Activated CD4-positive, alpha-beta T cell treated with anti-CD3 and anti-CD28 coated beads, Interleukin-2, amount 10 ng/mL, durations not matched to agents 24 days and 14 days (primary cell): ENCODE measurements around the gene C1QTNF6. TPM values are rescaled to one million over a fixed set of nuclear protein-coding genes. Genes with fewer than 3 reads are reported as not detected.

Experiments used
- DNase-seq: peaks from one replicate; pipeline ENCODE4 v3.0.0; 2022
- H3K27ac Mint-ChIP-seq: one replicate; pipeline ENCODE4 v1.8.0; 2022; ENCODE audit warnings: mild to moderate bottlenecking, mixed read lengths
- H3K27me3 Mint-ChIP-seq: one replicate; pipeline ENCODE4 v1.8.0; 2022; ENCODE audit warnings: mixed read lengths
- H3K36me3 Mint-ChIP-seq: one replicate; pipeline ENCODE4 v1.8.0; 2022; ENCODE audit warnings: low read depth, mild to moderate bottlenecking, mixed read lengths
- H3K4me1 Mint-ChIP-seq: one replicate; pipeline ENCODE4 v1.8.0; 2021; ENCODE audit warnings: mixed read lengths
- H3K4me3 Mint-ChIP-seq: one replicate; pipeline ENCODE4 v1.8.0; 2022; ENCODE audit warnings: mild to moderate bottlenecking, moderate library complexity, mixed read lengths
- H3K9me3 Mint-ChIP-seq: one replicate; pipeline ENCODE4 v1.8.0; 2021; ENCODE audit warnings: mixed read lengths
- intact Hi-C: fragments of 100-400 bp; cut with micrococcal nuclease; formaldehyde crosslinking; loops from one replicate; pipeline ENCODE4 v1.15.1; 2023
- total RNA-seq: library from RNA; stranded (reverse); gene quantifications from 2 replicates; pipeline ENCODE4 v1.2.3, GENCODE V29; 2022

Gene C1QTNF6
- total RNA-seq, 1 donor from 2014 or later: 6.0 TPM

DNA sequence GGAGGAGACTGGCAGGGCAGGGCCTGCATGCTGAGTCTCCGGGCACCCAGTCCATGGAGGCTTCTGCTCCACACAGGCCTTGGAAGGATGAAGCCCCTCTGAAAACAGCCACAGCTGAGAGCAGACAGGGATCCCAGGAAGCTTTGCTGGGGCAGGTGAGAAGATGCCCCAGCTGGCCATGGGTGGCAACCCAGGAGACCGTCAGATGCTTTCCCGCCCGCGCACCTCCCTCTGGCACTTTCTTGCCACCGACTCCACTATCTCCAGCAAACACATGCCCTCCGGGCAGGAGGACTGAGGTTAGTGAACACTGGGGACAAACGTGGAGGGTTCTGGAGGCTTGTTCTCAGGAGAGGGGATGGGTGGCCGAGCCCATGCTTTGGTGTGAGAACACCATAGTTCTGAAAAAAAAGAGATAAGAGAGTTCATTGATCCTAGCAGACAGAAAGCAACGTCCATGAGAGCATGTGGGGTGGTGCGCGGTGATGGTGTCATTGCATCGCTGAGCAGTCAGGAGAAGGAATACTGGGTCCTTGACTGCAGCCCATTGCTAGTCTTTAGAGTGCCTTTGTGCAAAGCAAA, 2.3 kb downstream of the C1QTNF6 start:
- Mint-ChIP-seq H3K36me3 (peaks cover 11% of the 10 kb centered on the region), H3K4me3 (peak overlapping the region; percentile 82), H3K27me3 (no peaks in the 10 kb centered on the region), H3K27ac (no peak overlapping the region), H3K4me1 (peaks cover 35% of the 10 kb centered on the region), H3K9me3 (no peaks in the 10 kb centered on the region)
- intact Hi-C loops: no loop called here
- DNase-seq: no peak

DNA sequence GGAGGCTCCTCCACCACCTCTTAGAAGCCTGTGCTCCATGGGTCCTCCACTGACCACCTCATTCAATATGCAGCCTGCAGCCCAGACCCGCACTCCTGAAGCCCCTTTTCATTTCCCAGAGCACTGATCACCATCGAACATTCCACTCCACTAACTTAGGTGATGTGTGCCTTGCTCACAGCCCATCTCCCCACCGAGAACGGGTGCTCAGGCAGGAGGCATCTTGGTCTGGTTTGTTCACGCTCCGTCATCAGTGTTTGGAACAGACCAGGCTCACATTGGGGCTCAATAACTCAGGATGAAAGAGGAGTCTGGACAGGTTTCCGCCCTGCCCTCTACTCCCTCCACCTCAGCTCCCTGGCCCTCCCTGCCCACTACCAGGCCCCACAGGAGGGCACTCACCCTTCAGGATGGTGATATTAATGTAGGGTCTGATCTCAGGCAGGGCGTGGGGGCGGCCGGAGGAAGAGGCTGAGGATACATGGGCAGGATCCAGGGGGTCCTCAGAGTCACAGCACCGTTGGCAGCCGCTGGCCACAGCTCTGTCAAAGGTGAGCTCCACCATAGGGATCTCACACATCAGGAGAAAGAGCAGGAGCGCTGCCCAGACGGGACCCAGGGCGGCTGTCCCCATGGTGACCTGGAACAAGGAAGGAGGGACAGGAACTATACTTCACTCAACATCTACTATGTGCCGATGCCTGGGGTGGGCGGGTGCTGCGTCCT, 3.1 kb downstream of the C1QTNF6 start:
- Mint-ChIP-seq H3K27ac (no peak overlapping the region), H3K4me1 (peaks cover 35% of the 10 kb centered on the region)
- no peak for DNase-seq

DNA sequence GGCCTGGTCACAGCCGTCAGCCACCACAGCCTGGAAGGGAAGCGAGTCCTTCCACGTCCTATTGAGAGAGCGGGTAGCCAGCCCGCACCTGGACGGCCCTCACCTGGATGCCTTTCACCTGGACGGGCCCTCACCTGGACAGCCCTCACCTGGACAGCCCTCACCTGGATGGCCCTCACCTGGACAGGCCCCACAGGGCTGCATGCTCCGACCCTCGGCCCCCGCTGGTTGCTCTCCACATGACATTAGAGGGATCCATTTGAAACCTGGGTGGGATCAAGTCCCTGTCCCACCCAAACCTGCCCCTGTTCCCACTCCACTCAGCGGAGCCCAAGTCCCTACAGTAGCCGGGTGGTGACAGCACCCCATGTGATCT, 3.7 kb downstream of the C1QTNF6 start:
- H3K36me3 Mint-ChIP-seq: peaks cover 1% of the 10 kb centered on the region
- no peaks in the 10 kb centered on the region for H3K27me3 Mint-ChIP-seq
- no peak overlapping the region for H3K4me3 Mint-ChIP-seq
- intact Hi-C loops: no loop called here
- no peak for DNase-seq
- H3K27ac Mint-ChIP-seq: no peak overlapping the region
- peaks cover 33% of the 10 kb centered on the region for H3K4me1 Mint-ChIP-seq
- no peaks in the 10 kb centered on the region for H3K9me3 Mint-ChIP-seq

More for the DNA sequence above, 3.1 kb downstream of the C1QTNF6 start:
- intact Hi-C loops: no loop called here
- peaks cover 7% of the 10 kb centered on the region for H3K36me3 Mint-ChIP-seq
- no peaks in the 10 kb centered on the region for H3K27me3 Mint-ChIP-seq
- no peak overlapping the region for H3K4me3 Mint-ChIP-seq
- no peaks in the 10 kb centered on the region for H3K9me3 Mint-ChIP-seq

DNA sequence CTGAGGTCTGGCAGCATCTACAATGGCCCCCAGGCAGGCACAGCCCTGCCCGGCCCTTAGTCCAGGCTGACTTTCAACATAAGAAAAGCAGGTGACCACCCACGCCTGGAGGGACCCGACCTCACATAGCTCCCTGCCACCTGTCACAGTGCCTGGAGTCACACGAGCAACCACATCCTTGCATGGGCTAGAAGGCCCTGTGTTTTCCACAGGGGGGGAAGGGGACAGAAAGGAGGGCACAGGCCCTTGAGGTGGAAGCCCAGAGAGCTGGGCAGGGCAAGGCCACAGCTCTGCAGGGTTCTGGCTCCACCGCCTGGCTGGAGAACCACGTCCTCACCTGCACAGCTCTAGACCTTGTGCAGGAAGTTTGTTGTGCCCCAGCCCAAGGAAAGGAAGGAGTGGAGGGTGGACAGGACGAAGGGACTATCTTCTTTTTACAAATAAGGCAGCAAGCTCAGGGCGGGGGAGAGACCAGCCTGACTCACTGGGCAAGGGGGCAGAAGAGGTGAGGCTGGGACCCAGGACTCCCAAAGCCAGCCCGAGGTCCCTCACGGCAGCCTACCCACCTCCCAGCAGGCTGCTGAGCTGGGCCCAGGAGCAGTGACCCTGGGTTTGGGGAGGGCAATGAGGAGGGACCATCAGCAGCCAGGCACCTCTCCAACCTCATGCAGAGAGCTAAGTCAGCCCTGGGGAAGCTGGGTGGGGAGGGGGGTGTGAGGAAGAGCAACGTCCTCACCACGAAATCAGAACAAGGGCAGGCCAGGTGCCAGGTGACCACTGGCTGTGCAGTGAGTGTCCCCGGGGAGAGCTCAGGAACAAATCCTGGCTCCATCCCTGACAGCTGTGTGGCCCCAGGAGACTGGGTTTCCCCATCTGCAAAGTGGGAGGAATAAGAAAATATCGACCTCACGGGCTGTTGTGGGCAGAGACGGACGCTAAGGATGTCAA, 4.3 kb downstream of the C1QTNF6 start:
- Mint-ChIP-seq H3K27ac (no peak overlapping the region), H3K4me1 (peaks cover 29% of the 10 kb centered on the region), H3K9me3 (no peaks in the 10 kb centered on the region), H3K36me3 (no peaks in the 10 kb centered on the region), H3K27me3 (no peaks in the 10 kb centered on the region), H3K4me3 (no peak overlapping the region)
- DNase-seq: no peak
- intact Hi-C loops: no loop called here

DNA sequence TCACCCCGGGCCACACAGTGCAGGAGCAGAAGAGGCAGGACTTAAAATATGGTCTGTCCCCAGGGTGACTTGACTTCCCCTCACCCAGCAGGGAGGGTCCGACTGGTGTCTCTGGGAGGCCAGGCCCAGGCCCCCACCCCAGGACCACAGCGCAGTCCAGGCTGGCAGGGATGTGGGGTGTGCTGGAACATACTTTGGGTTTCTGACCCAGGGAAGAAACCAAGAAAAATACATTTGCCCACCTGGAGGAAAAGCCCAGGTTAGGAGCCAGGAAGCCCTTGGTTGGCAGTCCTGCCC, 5.2 kb downstream of the C1QTNF6 start:
- Mint-ChIP-seq H3K36me3 (no peaks in the 10 kb centered on the region), H3K9me3 (no peaks in the 10 kb centered on the region), H3K4me3 (no peak overlapping the region), H3K27ac (no peak overlapping the region), H3K27me3 (no peaks in the 10 kb centered on the region), H3K4me1 (peaks cover 25% of the 10 kb centered on the region)
- DNase-seq: no peak
- intact Hi-C loops: no loop called here

DNA sequence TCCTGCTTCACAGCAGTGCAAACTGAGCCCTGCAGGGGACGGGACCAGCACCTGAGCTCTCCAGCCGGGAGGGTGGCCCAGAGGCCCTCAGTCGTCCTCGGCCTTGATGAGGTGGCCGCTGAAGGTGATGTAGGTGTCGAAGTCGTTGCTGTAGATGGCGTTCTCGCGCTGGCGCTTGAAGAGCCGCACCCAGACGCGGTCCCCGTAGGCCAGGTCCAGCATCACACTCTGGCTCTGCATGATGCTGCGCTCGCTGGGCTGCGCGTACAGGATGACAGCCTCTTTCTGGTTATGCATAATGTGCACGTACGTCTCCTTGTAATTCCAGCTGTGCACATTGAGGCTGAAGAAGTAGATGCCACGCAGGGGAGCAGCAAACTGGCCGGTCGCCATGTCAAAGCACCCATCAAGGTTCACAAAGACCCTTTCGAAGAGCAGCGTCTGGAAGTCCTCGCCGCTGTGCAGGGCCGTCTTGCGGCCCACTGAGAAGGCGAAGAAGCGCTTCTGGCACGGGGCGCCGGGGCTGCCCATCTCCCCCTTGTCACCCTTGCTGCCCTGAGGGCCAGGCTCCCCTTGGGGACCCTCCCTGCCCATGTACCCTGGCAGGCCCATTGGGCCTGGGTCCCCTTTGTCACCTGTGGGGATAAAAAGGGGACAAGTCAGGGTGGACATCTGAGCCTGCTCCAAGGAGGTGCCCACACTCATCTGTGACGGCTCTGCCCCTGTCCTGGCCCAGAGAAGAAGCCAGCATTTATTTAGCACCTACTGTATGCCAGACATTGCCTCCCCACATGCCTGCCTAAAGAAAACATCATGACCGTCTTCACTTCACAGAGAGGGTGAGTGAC, 5.7 kb downstream of the C1QTNF6 start:
- H3K4me1 Mint-ChIP-seq: peaks cover 22% of the 10 kb centered on the region
- no peaks in the 10 kb centered on the region for H3K9me3 Mint-ChIP-seq
- DNase-seq: no peak
- H3K27me3 Mint-ChIP-seq: peaks cover 2% of the 10 kb centered on the region
- H3K36me3 Mint-ChIP-seq: no peaks in the 10 kb centered on the region
- peak overlapping the region; percentile 29 for H3K27ac Mint-ChIP-seq
- H3K4me3 Mint-ChIP-seq: no peak overlapping the region
- intact Hi-C loops: no loop called here

DNA sequence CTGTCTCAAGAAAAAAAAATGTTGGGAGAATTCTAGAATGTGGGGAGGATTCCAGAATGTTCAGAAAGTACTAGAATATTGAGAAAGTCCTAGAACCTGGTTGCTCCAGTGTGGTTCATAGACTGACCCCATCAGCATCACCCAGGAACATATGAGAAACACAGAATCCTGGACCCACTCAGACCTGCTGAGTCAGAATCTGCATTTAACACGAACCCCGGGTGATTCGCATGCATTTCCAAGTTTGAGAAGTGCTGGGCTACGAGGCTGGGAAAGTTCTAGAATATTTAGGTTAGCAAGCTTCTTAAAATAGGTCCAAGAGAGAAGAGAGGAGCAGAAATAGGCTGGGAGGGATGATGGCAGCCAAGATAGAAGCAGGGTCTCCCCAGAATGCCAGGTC, 6.4 kb downstream of the C1QTNF6 start:
- no peaks in the 10 kb centered on the region for H3K36me3 Mint-ChIP-seq
- H3K4me1 Mint-ChIP-seq: peaks cover 21% of the 10 kb centered on the region
- H3K27me3 Mint-ChIP-seq: peaks cover 3% of the 10 kb centered on the region
- no peak for DNase-seq
- H3K9me3 Mint-ChIP-seq: no peaks in the 10 kb centered on the region
- intact Hi-C loops: no loop called here
- H3K27ac Mint-ChIP-seq: no peak overlapping the region
- no peak overlapping the region for H3K4me3 Mint-ChIP-seq

DNA sequence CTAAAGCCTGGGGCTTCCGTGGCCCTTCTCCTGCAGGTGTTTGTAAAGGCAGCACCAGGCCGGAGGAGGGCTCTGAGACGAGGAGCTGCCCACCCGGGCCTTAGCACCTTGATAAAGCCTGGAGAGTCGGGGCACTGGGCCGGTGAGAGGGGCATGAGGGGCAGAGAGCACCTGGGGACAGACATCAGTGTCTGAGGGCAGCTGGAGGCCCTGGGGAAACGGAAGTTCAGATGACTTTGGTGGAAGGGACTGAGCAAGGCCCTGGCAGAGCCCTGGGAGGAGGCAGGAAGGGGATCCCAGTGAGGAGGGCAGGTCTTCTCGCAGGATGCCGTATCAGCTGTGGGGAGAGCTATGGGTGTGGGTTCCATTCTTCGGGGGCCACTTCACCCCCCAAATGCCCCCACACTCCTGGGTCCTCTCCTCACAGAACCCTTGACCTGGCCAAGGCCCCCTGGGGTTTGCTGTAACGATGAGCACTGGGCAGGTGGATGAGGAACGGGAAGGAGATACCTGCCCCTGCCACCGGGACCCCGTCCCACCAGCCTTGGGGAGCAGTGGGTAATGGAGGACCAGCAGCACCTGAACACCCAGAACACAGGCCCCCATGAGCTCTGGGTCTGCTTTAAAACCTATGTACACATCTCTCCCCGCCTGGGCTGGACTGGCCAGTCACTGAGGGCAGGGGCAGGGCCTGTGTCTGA, 7.4 kb downstream of the C1QTNF6 start:
- Mint-ChIP-seq H3K9me3 (no peaks in the 10 kb centered on the region), H3K4me3 (no peak overlapping the region), H3K27ac (no peak overlapping the region), H3K4me1 (peaks cover 17% of the 10 kb centered on the region), H3K27me3 (peaks cover 9% of the 10 kb centered on the region), H3K36me3 (no peaks in the 10 kb centered on the region)
- intact Hi-C loops: no loop called here
- no peak for DNase-seq

DNA sequence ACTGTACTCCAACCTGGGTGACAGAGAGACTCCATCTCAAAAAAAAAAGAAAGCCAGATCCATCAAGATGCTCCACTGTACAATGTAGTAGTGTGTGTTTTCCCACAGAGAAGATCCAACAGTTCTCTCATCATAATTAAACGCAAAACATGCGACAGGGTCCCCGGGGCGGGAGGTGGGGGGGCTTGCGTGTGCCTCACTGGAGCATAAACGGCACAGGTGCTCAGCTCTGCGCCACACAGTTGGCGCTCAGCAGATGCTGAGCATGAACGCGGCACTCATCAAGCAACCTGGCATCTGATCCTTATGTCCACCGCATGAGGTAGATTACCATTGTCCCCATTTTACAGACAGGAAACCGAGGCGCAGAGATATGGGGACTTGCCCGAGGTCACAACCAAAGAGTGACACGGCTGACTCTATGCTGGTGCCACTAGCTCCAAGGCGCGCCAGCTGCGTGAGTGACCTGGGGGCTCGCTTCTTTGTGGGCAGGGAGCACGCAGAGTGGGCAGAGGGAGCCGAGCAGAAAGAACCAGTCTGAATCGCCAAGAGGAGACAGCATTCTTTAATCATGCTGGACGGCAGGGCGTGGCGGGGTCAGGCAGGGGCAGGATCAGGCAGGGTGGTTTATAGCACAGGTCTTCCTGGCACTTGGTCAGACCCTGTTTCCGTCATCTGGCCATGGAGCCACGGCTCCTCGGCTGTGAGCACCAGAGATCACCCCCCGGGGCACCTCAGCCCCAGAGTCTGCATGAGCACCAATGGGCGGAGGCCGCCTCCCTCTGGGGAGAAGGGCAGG, 8.2 kb downstream of the C1QTNF6 start:
- Mint-ChIP-seq H3K27ac (no peak overlapping the region), H3K36me3 (no peaks in the 10 kb centered on the region), H3K27me3 (peaks cover 9% of the 10 kb centered on the region), H3K4me3 (no peak overlapping the region), H3K4me1 (peaks cover 14% of the 10 kb centered on the region), H3K9me3 (no peaks in the 10 kb centered on the region)
- intact Hi-C loops: no loop called here
- no peak for DNase-seq

DNA sequence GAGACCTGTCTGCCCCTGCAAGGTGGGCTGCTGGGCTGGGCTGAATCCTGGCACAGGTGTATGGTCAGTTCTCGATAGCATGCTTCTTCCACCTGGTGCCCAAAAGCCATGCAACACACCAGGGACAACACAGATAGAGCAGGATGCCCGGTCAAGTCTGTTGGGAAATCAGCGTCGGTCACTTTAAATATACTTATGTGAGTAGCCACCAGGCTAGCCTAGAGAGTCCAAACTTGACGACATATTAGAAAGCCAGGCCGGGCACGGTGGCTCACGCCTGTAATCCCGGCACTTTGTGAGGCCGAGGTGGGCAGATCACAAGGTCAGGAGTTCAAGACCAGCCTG, 8.9 kb downstream of the C1QTNF6 start:
- no peak for DNase-seq
- Mint-ChIP-seq H3K36me3 (no peaks in the 10 kb centered on the region), H3K4me3 (no peak overlapping the region), H3K27ac (no peak overlapping the region), H3K27me3 (peaks cover 9% of the 10 kb centered on the region), H3K9me3 (no peaks in the 10 kb centered on the region), H3K4me1 (peaks cover 12% of the 10 kb centered on the region)
- intact Hi-C loops: no loop called here

DNA sequence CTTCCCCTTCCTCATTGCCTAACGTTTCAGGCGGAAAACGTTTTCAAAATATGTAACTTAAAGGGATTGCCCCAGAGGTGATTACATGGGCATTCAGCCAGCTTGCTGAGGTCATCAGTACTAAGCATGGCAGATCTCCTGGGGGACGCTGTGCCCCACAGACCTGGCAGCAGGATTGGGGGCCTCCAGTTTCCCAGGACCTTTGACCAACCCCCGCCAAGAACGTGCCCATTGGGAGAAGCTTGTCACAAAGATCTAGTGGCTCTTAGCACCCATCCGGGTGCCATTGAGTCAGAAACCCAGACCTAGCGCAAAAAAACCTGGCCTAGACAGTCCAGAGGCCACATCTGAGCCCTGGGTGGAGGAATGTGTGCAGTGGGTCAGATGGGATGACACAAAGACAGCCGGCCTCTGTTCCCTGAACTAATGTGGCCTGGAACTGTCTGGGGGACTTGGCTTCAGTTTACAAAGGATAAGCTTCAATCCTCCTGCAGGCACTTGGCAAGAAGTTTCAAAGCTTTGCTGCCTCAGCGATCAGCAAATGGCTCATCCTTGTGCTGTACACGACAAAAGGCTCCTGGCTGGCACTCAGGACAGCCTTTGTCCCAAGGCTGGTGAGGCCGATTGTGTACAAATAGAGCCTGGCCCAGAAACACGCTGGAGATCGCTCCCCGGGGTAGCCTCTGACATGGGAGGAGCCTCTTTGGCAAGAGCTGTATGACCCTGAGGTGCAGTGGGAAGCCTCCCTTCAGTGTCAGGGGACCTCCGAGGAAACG, 9.5 kb downstream of the C1QTNF6 start:
- Mint-ChIP-seq H3K27ac (no peak overlapping the region), H3K27me3 (peaks cover 9% of the 10 kb centered on the region)

DNA sequence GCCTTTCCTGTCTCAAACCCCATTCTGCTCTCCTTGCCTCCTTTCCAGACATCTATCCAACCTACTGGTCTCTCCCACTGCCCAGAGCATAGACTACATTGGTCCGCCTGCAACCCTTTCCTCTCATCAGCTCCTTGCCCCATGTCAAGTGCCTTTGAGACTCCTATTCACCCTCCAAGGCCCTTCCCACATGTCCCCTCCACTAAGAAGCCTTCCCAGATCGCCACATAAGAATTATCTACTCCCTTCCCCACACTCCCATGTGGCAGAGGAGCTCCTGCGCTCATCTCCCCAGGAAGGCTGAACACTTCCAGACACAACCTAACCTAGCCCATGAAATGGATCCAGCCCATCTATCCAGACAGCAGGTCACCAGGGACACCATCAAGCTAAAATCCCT, 10.3 kb downstream of the C1QTNF6 start:
- Mint-ChIP-seq H3K4me3 (no peak overlapping the region), H3K27me3 (peaks cover 9% of the 10 kb centered on the region), H3K4me1 (peaks cover 6% of the 10 kb centered on the region), H3K27ac (no peak overlapping the region), H3K9me3 (no peaks in the 10 kb centered on the region), H3K36me3 (no peaks in the 10 kb centered on the region)
- intact Hi-C loops: no loop called here
- no peak for DNase-seq

More for the DNA sequence above, 9.5 kb downstream of the C1QTNF6 start:
- peaks cover 9% of the 10 kb centered on the region for H3K4me1 Mint-ChIP-seq
- no peaks in the 10 kb centered on the region for H3K36me3 Mint-ChIP-seq
- intact Hi-C loops: no loop called here
- no peak overlapping the region for H3K4me3 Mint-ChIP-seq
- H3K9me3 Mint-ChIP-seq: no peaks in the 10 kb centered on the region
- DNase-seq: no peak
